ENCODE data around the gene LAP3.

DNA sequence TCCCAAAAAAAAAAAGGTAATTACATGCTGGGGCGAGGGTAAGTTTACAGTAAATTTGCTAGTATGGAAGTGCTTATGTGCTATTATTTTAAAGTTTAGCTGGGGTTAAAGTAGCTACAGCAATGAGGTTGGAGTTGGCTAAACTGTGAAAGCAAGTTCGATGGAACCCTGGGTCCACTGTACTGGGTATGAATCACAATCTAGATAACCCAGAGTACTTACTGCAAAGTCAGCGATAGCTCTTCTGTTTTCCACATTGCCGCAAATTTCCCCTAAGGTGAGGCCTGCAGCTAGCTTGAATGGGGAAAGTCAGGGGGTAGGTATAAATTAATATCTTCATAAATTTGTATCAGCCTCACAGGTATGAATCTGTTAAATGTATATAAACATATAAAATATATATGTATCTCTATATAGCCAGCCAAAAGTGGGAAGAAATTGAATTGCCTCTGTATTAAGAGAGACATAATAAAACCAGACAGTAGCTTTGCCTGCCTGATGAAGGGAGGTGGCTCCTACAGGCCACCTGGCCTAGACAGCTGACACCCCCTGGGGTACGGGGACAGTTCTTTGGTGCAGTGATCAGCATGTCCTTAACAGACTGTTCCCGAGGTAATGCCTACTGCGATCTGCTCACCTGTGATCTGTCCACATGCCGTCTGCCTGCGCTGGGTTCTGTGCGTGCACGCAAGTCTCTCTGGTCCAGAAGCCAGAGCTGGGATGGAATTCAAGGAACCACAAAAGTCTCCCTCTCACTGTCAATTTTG lies 31.4 kb upstream of the LAP3 start:
- TF ChIP-seq, protein P1, sequence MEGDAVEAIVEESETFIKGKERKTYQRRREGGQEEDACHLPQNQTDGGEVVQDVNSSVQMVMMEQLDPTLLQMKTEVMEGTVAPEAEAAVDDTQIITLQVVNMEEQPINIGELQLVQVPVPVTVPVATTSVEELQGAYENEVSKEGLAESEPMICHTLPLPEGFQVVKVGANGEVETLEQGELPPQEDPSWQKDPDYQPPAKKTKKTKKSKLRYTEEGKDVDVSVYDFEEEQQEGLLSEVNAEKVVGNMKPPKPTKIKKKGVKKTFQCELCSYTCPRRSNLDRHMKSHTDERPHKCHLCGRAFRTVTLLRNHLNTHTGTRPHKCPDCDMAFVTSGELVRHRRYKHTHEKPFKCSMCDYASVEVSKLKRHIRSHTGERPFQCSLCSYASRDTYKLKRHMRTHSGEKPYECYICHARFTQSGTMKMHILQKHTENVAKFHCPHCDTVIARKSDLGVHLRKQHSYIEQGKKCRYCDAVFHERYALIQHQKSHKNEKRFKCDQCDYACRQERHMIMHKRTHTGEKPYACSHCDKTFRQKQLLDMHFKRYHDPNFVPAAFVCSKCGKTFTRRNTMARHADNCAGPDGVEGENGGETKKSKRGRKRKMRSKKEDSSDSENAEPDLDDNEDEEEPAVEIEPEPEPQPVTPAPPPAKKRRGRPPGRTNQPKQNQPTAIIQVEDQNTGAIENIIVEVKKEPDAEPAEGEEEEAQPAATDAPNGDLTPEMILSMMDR (IDR thresholded peaks at IDR 0.05; ENCODE audit: low read length), result no peak
- no peak for TF ChIP-seq EZH2 (IDR thresholded peaks at IDR 0.05; ENCODE audit: borderline replicate concordance, low read length)

All from OCI-LY1 (cell line).